ENCODE results near the gene BMP10. TPM values are rescaled to one million over a fixed set of nuclear protein-coding genes. Genes with fewer than 3 reads are reported as not detected.

The BMP10 gene
- total RNA-seq, 1 experiment from 2014 or later = not detected

GRCh38 chr2:68918497-68918896 lies 47.3 kb upstream of the BMP10 start:
- Histone ChIP-seq H2AK5ac (ENCODE audit: insufficient read length, low read length) (no peak overlapping the region), H3K27ac (ENCODE audit: insufficient read length, low read depth, low read length) (no peak overlapping the region), H3K23me2 (ENCODE audit: insufficient read length, low read depth, low read length, poor library complexity, severe bottlenecking) (no peaks in the 10 kb centered on the region), H3K9me3 (ENCODE audit: control insufficient read depth, low read depth, low read length) (no peaks in the 10 kb centered on the region), H2BK12ac (ENCODE audit: insufficient read length, low read depth, low read length) (no peak overlapping the region), H3K79me1 (ENCODE audit: insufficient read depth, low read depth, low read length, poor library complexity, severe bottlenecking) (no peaks in the 10 kb centered on the region), H3K23ac (ENCODE audit: insufficient read length, low read depth, low read length) (no peak overlapping the region), H2BK120ac (ENCODE audit: low read depth, low read length, poor library complexity, severe bottlenecking) (no peak overlapping the region), H3K14ac (ENCODE audit: insufficient read depth, low read length) (no peak overlapping the region), H3K4ac (ENCODE audit: low read depth, low read length) (no peak overlapping the region), H3K9ac (ENCODE audit: extremely low read depth, insufficient read length, low read length) (no peak overlapping the region), H2BK20ac (ENCODE audit: low read depth, low read length, poor library complexity, severe bottlenecking) (no peak overlapping the region), H4K8ac (replicated peaks; ENCODE audit: insufficient read length, low read depth, low read length) (no peak overlapping the region), H3K56ac (ENCODE audit: insufficient read length, low read depth, low read length) (no peak overlapping the region), H3T11ph (ENCODE audit: low read length) (no peak overlapping the region), H4K5ac (ENCODE audit: insufficient read length, low read depth, low read length) (no peak overlapping the region), H3K4me1 (ENCODE audit: insufficient read depth, low read length) (no peaks in the 10 kb centered on the region), H2BK15ac (ENCODE audit: low read depth, low read length) (no peak overlapping the region), H3K18ac (ENCODE audit: insufficient read length, low read depth, low read length) (no peak overlapping the region), H3K79me2 (ENCODE audit: insufficient read depth, low read length) (no peaks in the 10 kb centered on the region), H4K91ac (ENCODE audit: insufficient read length, low read depth, low read length) (no peak overlapping the region), H3K4me2 (ENCODE audit: insufficient read depth, insufficient read length, low read length) (no peak overlapping the region), H2BK5ac (ENCODE audit: insufficient read length, low read length) (no peak overlapping the region), H3K27me3 (ENCODE audit: insufficient read depth, low read length) (no peaks in the 10 kb centered on the region), H4K20me1 (ENCODE audit: control insufficient read depth, insufficient read depth, insufficient read length) (no peaks in the 10 kb centered on the region), H2AFZ (ENCODE audit: low read length) (no peak overlapping the region)
- no CpG with 5 or more reads among the region's 7 CpGs for WGBS (ENCODE audit: extremely low coverage, insufficient read length, low lambda C conversion rate)
- DNase-seq = no peak
- Mint-ChIP-seq H3K4me1 (peaks cover 5 to 6% of the 10 kb centered on the region in 2 experiments; a peak in 3 of 4 replicates), H3K27ac (no peak overlapping the region), H3K9me3 (no peaks in the 10 kb centered on the region), H3K4me3 (no peak overlapping the region), H3K27me3 (ENCODE audit: low read depth) (no peaks in the 10 kb centered on the region), H3K36me3 (ENCODE audit: insufficient read depth in 1 of 3, low read depth in 3 of 3) (no peaks in the 10 kb centered on the region)
- no peak for TF ChIP-seq CTCF (conservative IDR thresholded peaks at IDR 0.05)

All from H9 (cell line).